HG03342 (cell line): ENCODE measurements around the gene KIF26B.

Experiments used
- ATAC-seq: cut with Tn5 transposase; IDR thresholded peaks from one replicate; pipeline ENCODE4 v1.9.1; 2021; ENCODE audit warnings: mild to moderate bottlenecking, moderate library complexity; ENCODE audit not compliant: unreplicated experiment

The KIF26B gene

GRCh38 chr1:245542365-245542764 is 387.6 kb downstream of the KIF26B start:
- no peak for ATAC-seq

- ATAC-seq = no peak
Measured at GRCh38 chr1:245544236-245544635, 389.5 kb downstream of the KIF26B start.

- no peak for ATAC-seq
Measured at GRCh38 chr1:245546875-245547274, 392.1 kb downstream of the KIF26B start.

GRCh38 chr1:245549996-245550719 is 395.4 kb downstream of the KIF26B start:
- no peak for ATAC-seq

GRCh38 chr1:245550720-245551043 is 395.9 kb downstream of the KIF26B start:
- no peak for ATAC-seq

- ATAC-seq = no peak
Measured at GRCh38 chr1:245551536-245551935, 396.8 kb downstream of the KIF26B start.

- no peak for ATAC-seq
Measured at GRCh38 chr1:245552331-245552730, 397.5 kb downstream of the KIF26B start.

GRCh38 chr1:245556057-245556456 is 401.3 kb downstream of the KIF26B start:
- ATAC-seq = no peak

- ATAC-seq = no peak
Measured at GRCh38 chr1:245558069-245558468, 403.3 kb downstream of the KIF26B start.

GRCh38 chr1:245560316-245560859 is 405.6 kb downstream of the KIF26B start:
- no peak for ATAC-seq

- ATAC-seq = no peak
Measured at GRCh38 chr1:245561665-245562234, 407.0 kb downstream of the KIF26B start.

- no peak for ATAC-seq
Measured at GRCh38 chr1:245566134-245566533, 411.3 kb downstream of the KIF26B start.

- no peak for ATAC-seq
Measured at GRCh38 chr1:245566952-245567351, 412.2 kb downstream of the KIF26B start.

- ATAC-seq = no peak
Measured at GRCh38 chr1:245571815-245572294, 417.1 kb downstream of the KIF26B start.

- no peak for ATAC-seq
Measured at GRCh38 chr1:245572709-245573108, 417.9 kb downstream of the KIF26B start.

- no peak for ATAC-seq
Measured at GRCh38 chr1:245575710-245576109, 420.9 kb downstream of the KIF26B start.

- no peak for ATAC-seq
Measured at GRCh38 chr1:245576323-245576722, 421.5 kb downstream of the KIF26B start.

GRCh38 chr1:245577191-245578157 is 422.7 kb downstream of the KIF26B start:
- ATAC-seq = no peak

- ATAC-seq = no peak
Measured at GRCh38 chr1:245578308-245578707, 423.5 kb downstream of the KIF26B start.

GRCh38 chr1:245578771-245579170 is 424.0 kb downstream of the KIF26B start:
- ATAC-seq = no peak

- ATAC-seq = no peak
Measured at GRCh38 chr1:245579881-245580280, 425.1 kb downstream of the KIF26B start.
